Mesothelial cell of epicardium (in vitro differentiated cells): Measurements from ENCODE around the gene MC4R. TPM values are rescaled to one million over a fixed set of nuclear protein-coding genes. Genes with fewer than 3 reads are reported as not detected.
A peak's percentile ranks its signal among the peaks of the same experiment; 100 is the strongest.

Experiments used
- DNase-seq, 2 experiments: peaks; one replicate each; pipeline ENCODE4 v3.0.0; 2021; ENCODE audit warnings: low spot score in 2 of 2; ENCODE audit not compliant: unreplicated experiment in 2 of 2
- H3K27ac Mint-ChIP-seq: 2 replicates; pipeline ENCODE4 v1.8.0; 2021; ENCODE audit warnings: mixed read lengths
- H3K27me3 Mint-ChIP-seq: 2 replicates; pipeline ENCODE4 v1.8.0; 2021; ENCODE audit warnings: low read depth, mixed read lengths
- H3K36me3 Mint-ChIP-seq: 2 replicates; pipeline ENCODE4 v1.8.0; 2021; ENCODE audit warnings: mixed read lengths
- H3K4me1 Mint-ChIP-seq: 2 replicates; pipeline ENCODE4 v1.8.0; 2021; ENCODE audit warnings: mixed read lengths
- H3K4me3 Mint-ChIP-seq: 2 replicates; pipeline ENCODE4 v1.8.0; 2021; ENCODE audit warnings: mild to moderate bottlenecking, moderate library complexity, mixed read lengths
- H3K9me3 Mint-ChIP-seq: 2 replicates; pipeline ENCODE4 v1.8.0; 2021; ENCODE audit warnings: mixed read lengths
- CTCF ChIP-seq: fragments of 200-600 bp; sonication (generic); IDR thresholded peaks from one replicate; pipeline ENCODE4 v1.5.0; 2021; ENCODE audit warnings: antibody characterized with exemption; ENCODE audit not compliant: unreplicated experiment
- total RNA-seq: library from RNA; stranded (reverse); gene quantifications from 3 replicates; pipeline ENCODE4 v1.2.1, GENCODE V29; 2021

The MC4R gene
- total RNA-seq, 1 donor from 2014 or later, result not detected

DNA sequence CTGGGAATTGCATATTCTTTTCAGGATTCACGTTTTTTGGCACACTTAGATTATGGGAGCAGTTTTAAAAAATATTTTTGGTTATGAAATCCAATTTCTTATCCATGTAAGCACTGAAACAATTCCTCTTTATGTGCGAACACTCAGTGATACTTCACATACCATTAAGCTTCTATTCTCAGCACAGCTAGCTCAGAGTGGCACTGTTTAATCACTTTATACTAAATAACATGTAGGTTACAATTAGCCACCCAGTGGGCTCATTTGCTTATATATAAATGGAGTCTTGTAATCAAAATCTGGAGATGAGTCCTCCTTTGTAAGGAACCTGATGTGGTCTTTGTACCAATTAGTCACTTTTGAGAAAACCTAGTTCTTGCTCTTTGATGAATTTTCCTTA is 11.3 kb upstream of the MC4R start:
- H3K27ac Mint-ChIP-seq, result no peak overlapping the region
- DNase-seq, result no peak
- H3K27me3 Mint-ChIP-seq, result peaks cover 6% of the 10 kb centered on the region
- TF ChIP-seq CTCF, result no peak
- H3K4me1 Mint-ChIP-seq, result no peaks in the 10 kb centered on the region
- H3K36me3 Mint-ChIP-seq, result no peaks in the 10 kb centered on the region
- H3K4me3 Mint-ChIP-seq, result no peak overlapping the region
- no peaks in the 10 kb centered on the region for H3K9me3 Mint-ChIP-seq

DNA sequence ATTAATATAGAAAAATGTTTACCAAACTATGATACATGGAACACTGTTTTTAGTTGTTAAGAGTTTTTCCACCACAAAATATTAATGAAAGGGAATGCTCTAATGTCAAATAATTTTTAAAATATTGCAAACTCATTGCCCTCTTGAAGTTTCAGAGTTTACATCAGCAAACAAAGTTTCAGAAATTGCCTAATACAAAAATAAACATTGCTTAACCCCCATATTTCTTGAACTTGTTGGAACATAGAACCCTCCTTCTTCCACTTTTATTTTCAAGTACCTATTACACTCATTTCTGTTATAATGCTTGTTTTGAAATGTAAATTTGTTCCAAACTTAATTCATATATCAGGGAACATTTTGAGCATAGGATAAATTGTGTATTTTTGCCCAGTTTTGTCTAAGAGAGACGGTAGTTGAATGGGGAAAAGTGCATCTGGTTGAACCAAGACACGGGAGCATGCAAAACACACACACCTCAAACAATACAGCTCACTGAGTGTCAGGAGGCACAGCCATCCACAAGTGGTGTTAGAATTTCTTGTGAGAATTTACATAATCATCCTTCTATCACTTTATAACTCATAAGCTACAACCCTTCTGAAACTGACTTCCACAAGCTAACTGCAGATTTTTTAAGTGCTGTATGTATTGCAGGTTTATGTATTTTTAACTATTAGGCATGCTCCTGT is 5.3 kb upstream of the MC4R start:
- no peak for DNase-seq
- no peak overlapping the region for H3K4me3 Mint-ChIP-seq
- TF ChIP-seq CTCF, result no peak
- H3K27ac Mint-ChIP-seq, result no peak overlapping the region
- H3K9me3 Mint-ChIP-seq, result no peaks in the 10 kb centered on the region
- peaks cover 6% of the 10 kb centered on the region for H3K27me3 Mint-ChIP-seq
- H3K4me1 Mint-ChIP-seq, result peaks cover 2% of the 10 kb centered on the region
- H3K36me3 Mint-ChIP-seq, result no peaks in the 10 kb centered on the region

- DNase-seq, result no peak
- peak overlapping the region; percentile 54 for H3K4me3 Mint-ChIP-seq
- no peaks in the 10 kb centered on the region for H3K9me3 Mint-ChIP-seq
- peaks cover 11% of the 10 kb centered on the region for H3K4me1 Mint-ChIP-seq
- H3K36me3 Mint-ChIP-seq, result no peaks in the 10 kb centered on the region
- TF ChIP-seq CTCF, result no peak
- H3K27me3 Mint-ChIP-seq, result peaks cover 23% of the 10 kb centered on the region
- H3K27ac Mint-ChIP-seq, result no peak overlapping the region
These were observed 443 bp downstream of the MC4R start for GRCh38 chr18:60372132-60372531.

GRCh38 chr18:60358516-60358915 is 14.1 kb downstream of the MC4R start:
- peaks cover 5% of the 10 kb centered on the region for H3K4me1 Mint-ChIP-seq
- H3K9me3 Mint-ChIP-seq, result no peaks in the 10 kb centered on the region
- no peaks in the 10 kb centered on the region for H3K36me3 Mint-ChIP-seq
- no peak overlapping the region for H3K27ac Mint-ChIP-seq
- no peak for TF ChIP-seq CTCF
- DNase-seq, result no peak
- H3K4me3 Mint-ChIP-seq, result no peak overlapping the region
- no peaks in the 10 kb centered on the region for H3K27me3 Mint-ChIP-seq

- peaks cover 8% of the 10 kb centered on the region for H3K27me3 Mint-ChIP-seq
- no peak overlapping the region for H3K27ac Mint-ChIP-seq
- DNase-seq, result no peak
- H3K4me1 Mint-ChIP-seq, result no peaks in the 10 kb centered on the region
- no peak overlapping the region for H3K4me3 Mint-ChIP-seq
- no peaks in the 10 kb centered on the region for H3K36me3 Mint-ChIP-seq
- TF ChIP-seq CTCF, result no peak
- peaks cover 9% of the 10 kb centered on the region for H3K9me3 Mint-ChIP-seq
These were observed 21.6 kb downstream of the MC4R start for GRCh38 chr18:60350941-60351340.
